Osteocyte (in vitro differentiated cells): ENCODE measurements around the gene OR51B5. TPM values are rescaled to one million over a fixed set of nuclear protein-coding genes. Genes with fewer than 3 reads are reported as not detected.
"Not testable (repeated sequence)": the region's sequence is repeated elsewhere in the genome, so short reads cannot be mapped to it uniquely, and the experiment has no call there.

Experiments
- DNase-seq: peaks from one replicate; pipeline ENCODE4 v3.0.0; 2021; ENCODE audit warnings: mixed read lengths; ENCODE audit not compliant: unreplicated experiment; ENCODE audit errors: extremely low spot score
- H3K27ac Mint-ChIP-seq: one replicate; pipeline ENCODE4 v1.8.0; 2021; ENCODE audit warnings: mild to moderate bottlenecking, mixed read lengths; ENCODE audit not compliant: unreplicated experiment
- H3K27me3 Mint-ChIP-seq: one replicate; pipeline ENCODE4 v1.8.0; 2021; ENCODE audit warnings: mixed read lengths; ENCODE audit not compliant: unreplicated experiment
- H3K36me3 Mint-ChIP-seq: one replicate; pipeline ENCODE4 v1.8.0; 2021; ENCODE audit warnings: mixed read lengths; ENCODE audit not compliant: unreplicated experiment
- H3K4me1 Mint-ChIP-seq: one replicate; pipeline ENCODE4 v1.8.0; 2021; ENCODE audit warnings: mixed read lengths; ENCODE audit not compliant: unreplicated experiment
- H3K4me3 Mint-ChIP-seq: one replicate; pipeline ENCODE4 v1.8.0; 2021; ENCODE audit warnings: mild to moderate bottlenecking, moderate library complexity, mixed read lengths; ENCODE audit not compliant: unreplicated experiment
- H3K9me3 Mint-ChIP-seq: one replicate; pipeline ENCODE4 v1.8.0; 2021; ENCODE audit warnings: mixed read lengths; ENCODE audit not compliant: unreplicated experiment
- total RNA-seq: library from RNA; stranded (reverse); gene quantifications from 2 replicates; pipeline ENCODE4 v1.2.1, GENCODE V29; 2021
- TF ChIP-seq, protein P1 (sequence below): fragments of 200-600 bp; sonication (generic); IDR thresholded peaks from 2 replicates; pipeline ENCODE4 v1.5.0; 2021; ENCODE audit warnings: antibody characterized with exemption, mild to moderate bottlenecking, moderate library complexity

OR51B5 gene
- total RNA-seq, 1 donor from 2014 or later, result not detected

DNA sequence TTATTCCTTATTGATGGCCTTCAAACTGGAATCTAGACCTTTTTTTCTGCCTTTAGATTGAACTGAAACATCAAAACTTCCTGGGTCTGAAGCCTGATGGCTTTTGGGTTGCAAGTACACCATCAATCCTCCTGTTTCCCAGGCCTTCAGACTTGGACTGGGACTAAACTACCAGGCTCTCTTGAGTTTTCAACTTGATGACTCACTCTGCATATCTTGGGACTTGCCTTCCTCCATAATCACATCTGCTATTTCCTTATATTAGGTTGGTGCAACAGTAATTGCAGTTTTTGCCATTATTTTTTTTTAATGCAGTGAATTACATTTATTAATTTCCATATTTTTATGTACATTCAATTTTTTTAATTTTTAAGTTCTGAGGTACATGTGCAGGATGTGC is 7.0 kb downstream of the OR51B5 start:
- H3K9me3 Mint-ChIP-seq, result no peaks in the 10 kb centered on the region
- no peak overlapping the region for H3K27ac Mint-ChIP-seq
- no peak overlapping the region for H3K4me3 Mint-ChIP-seq
- H3K4me1 Mint-ChIP-seq, result no peaks in the 10 kb centered on the region
- TF ChIP-seq, protein P1, sequence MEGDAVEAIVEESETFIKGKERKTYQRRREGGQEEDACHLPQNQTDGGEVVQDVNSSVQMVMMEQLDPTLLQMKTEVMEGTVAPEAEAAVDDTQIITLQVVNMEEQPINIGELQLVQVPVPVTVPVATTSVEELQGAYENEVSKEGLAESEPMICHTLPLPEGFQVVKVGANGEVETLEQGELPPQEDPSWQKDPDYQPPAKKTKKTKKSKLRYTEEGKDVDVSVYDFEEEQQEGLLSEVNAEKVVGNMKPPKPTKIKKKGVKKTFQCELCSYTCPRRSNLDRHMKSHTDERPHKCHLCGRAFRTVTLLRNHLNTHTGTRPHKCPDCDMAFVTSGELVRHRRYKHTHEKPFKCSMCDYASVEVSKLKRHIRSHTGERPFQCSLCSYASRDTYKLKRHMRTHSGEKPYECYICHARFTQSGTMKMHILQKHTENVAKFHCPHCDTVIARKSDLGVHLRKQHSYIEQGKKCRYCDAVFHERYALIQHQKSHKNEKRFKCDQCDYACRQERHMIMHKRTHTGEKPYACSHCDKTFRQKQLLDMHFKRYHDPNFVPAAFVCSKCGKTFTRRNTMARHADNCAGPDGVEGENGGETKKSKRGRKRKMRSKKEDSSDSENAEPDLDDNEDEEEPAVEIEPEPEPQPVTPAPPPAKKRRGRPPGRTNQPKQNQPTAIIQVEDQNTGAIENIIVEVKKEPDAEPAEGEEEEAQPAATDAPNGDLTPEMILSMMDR, result no peak
- peaks cover 12% of the 10 kb centered on the region for H3K27me3 Mint-ChIP-seq
- no peaks in the 10 kb centered on the region for H3K36me3 Mint-ChIP-seq
- no peak for DNase-seq

DNA sequence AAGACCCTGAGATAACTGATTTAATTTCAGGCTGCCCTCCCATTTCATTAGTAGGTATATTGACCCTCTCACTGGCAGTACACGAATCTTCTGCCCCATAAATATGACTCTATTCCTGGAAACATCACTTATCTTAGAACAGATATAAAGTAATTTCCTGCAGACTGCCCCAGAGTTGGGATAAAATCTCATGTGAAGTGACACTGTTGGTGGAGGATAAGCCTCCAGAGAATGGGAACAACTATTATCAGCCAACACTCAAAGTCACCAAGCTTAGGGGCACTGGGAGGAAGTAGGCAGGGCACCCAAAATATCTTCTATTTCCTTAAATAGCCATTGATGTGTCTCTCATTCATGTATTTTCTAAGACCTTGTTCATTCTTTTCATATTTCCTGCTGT is 8.2 kb downstream of the OR51B5 start:
- no peak for DNase-seq
- Mint-ChIP-seq H3K4me1 (no peaks in the 10 kb centered on the region), H3K27me3 (peaks cover 7% of the 10 kb centered on the region), H3K36me3 (no peaks in the 10 kb centered on the region), H3K9me3 (no peaks in the 10 kb centered on the region), H3K4me3 (no peak overlapping the region), H3K27ac (no peak overlapping the region)
- TF ChIP-seq, protein P1, result no peak

DNA sequence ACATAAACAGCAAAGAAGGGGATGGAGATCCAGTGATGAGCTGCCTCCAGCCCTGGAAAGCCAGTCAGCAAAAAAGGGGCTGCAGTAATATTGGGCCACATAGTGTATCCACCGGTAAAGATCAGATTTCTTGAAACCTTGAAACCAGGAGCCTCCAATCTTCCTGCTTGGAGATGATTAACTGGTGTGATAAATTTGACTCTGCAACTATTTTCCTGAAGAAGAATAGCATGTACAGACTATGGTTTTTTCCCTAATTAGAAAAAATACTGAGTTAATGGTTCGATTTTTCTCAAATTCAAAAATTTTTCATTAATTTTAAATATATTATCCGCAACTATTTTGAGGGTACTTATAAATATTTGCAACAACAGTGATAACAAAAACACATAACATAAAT is 19.1 kb downstream of the OR51B5 start, which contains the start of gene OR51B2:
TSS of gene OR51B2 (minus strand) at position 101 of the 400 bp plus-strand sequence. CDS start at position 101, 0 bp downstream.
- H3K9me3 Mint-ChIP-seq, result no peaks in the 10 kb centered on the region
- no peak for DNase-seq
- TF ChIP-seq, protein P1, result no peak
- H3K36me3 Mint-ChIP-seq, result no peaks in the 10 kb centered on the region
- no peak within 1 kb of the TSS for H3K27ac Mint-ChIP-seq
- H3K4me1 Mint-ChIP-seq, result no peaks in the 10 kb centered on the region
- H3K4me3 Mint-ChIP-seq, result no peak within 1 kb of the TSS
- H3K27me3 Mint-ChIP-seq, result peaks cover 25% of the 10 kb centered on the region

DNA sequence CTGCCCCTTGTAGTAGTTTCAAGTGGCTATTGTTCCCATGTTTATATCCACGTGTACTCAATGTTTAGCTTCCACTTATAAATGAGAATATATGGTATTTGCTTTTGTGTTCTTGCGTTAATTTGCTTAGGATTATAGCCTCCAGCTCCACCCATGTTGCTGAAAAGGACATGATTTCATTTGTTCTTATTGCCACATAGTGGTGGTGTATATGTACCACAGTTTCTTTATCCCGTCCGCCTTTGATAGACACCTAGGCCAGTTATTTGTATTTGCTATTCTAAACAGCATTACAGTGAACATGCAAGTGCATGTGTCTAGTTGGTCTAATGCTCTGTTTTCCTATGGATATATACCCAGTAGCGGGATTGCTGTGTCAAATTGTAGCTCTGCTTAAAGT is 26.0 kb downstream of the OR51B5 start:
- H3K4me1 Mint-ChIP-seq, result no peaks in the 10 kb centered on the region

DNA sequence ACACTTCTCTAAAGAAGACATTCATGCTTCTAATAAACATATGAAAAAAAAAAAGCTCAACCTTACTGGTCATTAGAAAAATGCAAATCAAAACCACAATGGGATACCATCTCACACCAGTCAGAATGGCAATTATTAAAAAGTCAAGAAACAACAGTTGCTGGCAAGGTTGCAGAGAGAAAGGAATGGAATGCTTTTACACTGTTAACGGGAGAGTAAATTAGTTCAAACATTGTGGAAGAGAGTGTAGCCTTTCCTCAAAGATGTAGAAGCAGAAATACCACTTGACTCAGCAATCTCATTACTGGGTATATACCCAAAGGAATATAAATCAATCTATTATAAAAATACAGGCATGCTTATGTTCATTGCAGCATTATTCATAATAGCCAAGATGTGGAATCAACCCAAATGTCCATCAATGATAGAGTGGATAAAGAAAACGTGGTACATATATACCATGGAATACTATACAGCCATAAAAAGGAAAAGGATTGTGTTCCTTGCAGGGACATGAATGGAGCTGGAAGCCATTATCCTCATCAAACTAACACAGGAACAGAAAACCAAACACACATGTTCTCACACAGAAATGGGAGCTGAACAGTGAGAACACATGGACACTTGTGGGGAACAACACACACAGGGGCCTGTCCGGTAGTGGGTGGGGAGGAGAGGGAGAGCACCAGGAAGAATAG is 29.8 kb downstream of the OR51B5 start:
- not testable (repeated sequence) for DNase-seq, H3K27ac Mint-ChIP-seq, H3K4me1 Mint-ChIP-seq, H3K4me3 Mint-ChIP-seq, H3K9me3 Mint-ChIP-seq, H3K36me3 Mint-ChIP-seq
- peaks cover 17% of the 10 kb centered on the region for H3K27me3 Mint-ChIP-seq

More for the DNA sequence above, 26.0 kb downstream of the OR51B5 start:
- Mint-ChIP-seq H3K27me3 (peaks cover 13% of the 10 kb centered on the region), H3K27ac (no peak overlapping the region), H3K36me3 (no peaks in the 10 kb centered on the region), H3K4me3 (no peak overlapping the region), H3K9me3 (no peaks in the 10 kb centered on the region)
- TF ChIP-seq, protein P1, result no peak
- no peak for DNase-seq
